Stimulated activated CD8-positive, alpha-beta memory T cell treated with anti-CD3 and anti-CD28 coated beads, Interleukin-4, amount 100 ng/mL, for 24 hours (primary cell): Measurements from ENCODE around the gene RASA4.
"Not testable (repeated sequence)": the region's sequence is repeated elsewhere in the genome, so short reads cannot be mapped to it uniquely, and the experiment has no call there.

ENCODE experiments used
- DNase-seq: peaks from one replicate; pipeline ENCODE4 v3.0.0-alpha.2; 2020; ENCODE audit warnings: low read depth

The RASA4 gene

GRCh38 chr7:102542771-102543170 is 73.8 kb downstream of the RASA4 start:
- DNase-seq = not testable (repeated sequence)

- not testable (repeated sequence) for DNase-seq
Measured at GRCh38 chr7:102542083-102542482, 74.5 kb downstream of the RASA4 start.

- not testable (repeated sequence) for DNase-seq
Measured at GRCh38 chr7:102540604-102541003, 76.0 kb downstream of the RASA4 start.

- DNase-seq = not testable (repeated sequence)
Measured at GRCh38 chr7:102535062-102535615, 81.4 kb downstream of the RASA4 start.

- not testable (repeated sequence) for DNase-seq
Measured at GRCh38 chr7:102532127-102532526, 84.4 kb downstream of the RASA4 start.

- DNase-seq = not testable (repeated sequence)
Measured at GRCh38 chr7:102531583-102531982, 85.0 kb downstream of the RASA4 start.

GRCh38 chr7:102527822-102528793 is 88.4 kb downstream of the RASA4 start:
- not testable (repeated sequence) for DNase-seq

GRCh38 chr7:102527182-102527581 is 89.4 kb downstream of the RASA4 start:
- not testable (repeated sequence) for DNase-seq

- DNase-seq = not testable (repeated sequence)
Measured at GRCh38 chr7:102524803-102525202, 91.8 kb downstream of the RASA4 start.
